IMR-90 (cell line): Measurements from ENCODE around the gene XRN1.
"Not testable (repeated sequence)": the region's sequence is repeated elsewhere in the genome, so short reads cannot be mapped to it uniquely, and the experiment has no call there.

Experiments used
- BHLHE40 ChIP-seq: fragments of 150-350 bp; IDR thresholded peaks from 2 replicates; pipeline ENCODE4 v1.6.1; 2016; ENCODE audit warnings: mild to moderate bottlenecking, low read depth, low read length
- CEBPB ChIP-seq: IDR thresholded peaks from 2 replicates; pipeline ENCODE4 v1.6.1; 2012; ENCODE audit warnings: low read depth, low read length, improper control_type of control experiment
- CTCF ChIP-seq: conservative IDR thresholded peaks from 2 replicates; pipeline ENCODE4 v1.5.1; 2012; ENCODE audit warnings: mild to moderate bottlenecking, low read depth, low read length, improper control_type of control experiment
- ELK1 ChIP-seq: fragments of 150-350 bp; IDR thresholded peaks from 2 replicates; pipeline ENCODE4 v1.6.1; 2016; ENCODE audit warnings: low read depth, mild to moderate bottlenecking, low read length, moderate library complexity, borderline replicate concordance
- POLR2A ChIP-seq: IDR thresholded peaks from 2 replicates; pipeline ENCODE4 v1.6.1; 2012; ENCODE audit warnings: mild to moderate bottlenecking, low read depth, low read length
- RAD21 ChIP-seq: IDR thresholded peaks from 2 replicates; pipeline ENCODE4 v1.6.1; 2012; ENCODE audit warnings: low read length, improper control_type of control experiment
- RCOR1 ChIP-seq: IDR thresholded peaks from 2 replicates; pipeline ENCODE4 v1.6.1; 2012; ENCODE audit warnings: mild to moderate bottlenecking, low read length, improper control_type of control experiment; ENCODE audit not compliant: insufficient replicate concordance
- USF2 ChIP-seq: fragments of 150-350 bp; IDR thresholded peaks from 2 replicates; pipeline ENCODE4 v1.6.1; 2017; ENCODE audit warnings: mild to moderate bottlenecking, antibody characterized with exemption, low read length, low read depth

- TF ChIP-seq CTCF, POLR2A, RAD21, BHLHE40, RCOR1, CEBPB, ELK1, USF2: not testable (repeated sequence)
Measured at GRCh38 chr3:142400537-142400936, 47.3 kb downstream of the XRN1 start.
